D721Med (cell line): ENCODE data around the gene CYREN.

Experiments
- DNase-seq: peaks from one replicate; pipeline ENCODE4 v3.0.0; 2011; ENCODE audit warnings: low spot score; ENCODE audit not compliant: insufficient read length
- FAIRE-seq: peaks from 2 replicates; lab custom pipeline; 2011; peaks lifted over from hg19 to GRCh38; lab: Jason Lieb, UNC
- TF ChIP-seq, protein P1 (sequence below): IDR thresholded peaks from 2 replicates; pipeline ENCODE4 v1.5.1; 2012; ENCODE audit warnings: mild to moderate bottlenecking, control low read depth; ENCODE audit not compliant: insufficient read depth; ENCODE audit errors: missing control alignments

Gene CYREN

DNA sequence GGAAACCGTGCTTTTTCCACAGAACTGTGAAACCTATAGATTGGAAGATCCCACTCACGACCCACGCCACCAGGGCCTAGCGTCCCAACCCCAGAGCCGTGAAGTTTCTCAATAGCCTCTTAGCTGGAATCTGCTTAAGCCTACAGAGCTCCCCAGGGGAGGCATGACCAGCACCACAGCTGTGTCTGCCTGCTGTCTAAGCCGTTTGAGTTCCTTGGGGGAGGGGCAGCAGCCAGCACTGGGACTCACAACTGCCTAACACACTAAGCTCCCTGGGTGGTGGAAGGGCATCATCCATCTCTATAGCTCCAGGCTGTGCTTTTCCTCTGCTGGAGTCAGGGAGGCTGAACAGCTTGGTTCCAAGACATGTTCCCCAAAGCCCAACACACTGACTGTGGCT is 48.6 kb downstream of the CYREN start:
- FAIRE-seq = no peak
- TF ChIP-seq, protein P1, sequence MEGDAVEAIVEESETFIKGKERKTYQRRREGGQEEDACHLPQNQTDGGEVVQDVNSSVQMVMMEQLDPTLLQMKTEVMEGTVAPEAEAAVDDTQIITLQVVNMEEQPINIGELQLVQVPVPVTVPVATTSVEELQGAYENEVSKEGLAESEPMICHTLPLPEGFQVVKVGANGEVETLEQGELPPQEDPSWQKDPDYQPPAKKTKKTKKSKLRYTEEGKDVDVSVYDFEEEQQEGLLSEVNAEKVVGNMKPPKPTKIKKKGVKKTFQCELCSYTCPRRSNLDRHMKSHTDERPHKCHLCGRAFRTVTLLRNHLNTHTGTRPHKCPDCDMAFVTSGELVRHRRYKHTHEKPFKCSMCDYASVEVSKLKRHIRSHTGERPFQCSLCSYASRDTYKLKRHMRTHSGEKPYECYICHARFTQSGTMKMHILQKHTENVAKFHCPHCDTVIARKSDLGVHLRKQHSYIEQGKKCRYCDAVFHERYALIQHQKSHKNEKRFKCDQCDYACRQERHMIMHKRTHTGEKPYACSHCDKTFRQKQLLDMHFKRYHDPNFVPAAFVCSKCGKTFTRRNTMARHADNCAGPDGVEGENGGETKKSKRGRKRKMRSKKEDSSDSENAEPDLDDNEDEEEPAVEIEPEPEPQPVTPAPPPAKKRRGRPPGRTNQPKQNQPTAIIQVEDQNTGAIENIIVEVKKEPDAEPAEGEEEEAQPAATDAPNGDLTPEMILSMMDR = no peak
- DNase-seq = no peak

DNA sequence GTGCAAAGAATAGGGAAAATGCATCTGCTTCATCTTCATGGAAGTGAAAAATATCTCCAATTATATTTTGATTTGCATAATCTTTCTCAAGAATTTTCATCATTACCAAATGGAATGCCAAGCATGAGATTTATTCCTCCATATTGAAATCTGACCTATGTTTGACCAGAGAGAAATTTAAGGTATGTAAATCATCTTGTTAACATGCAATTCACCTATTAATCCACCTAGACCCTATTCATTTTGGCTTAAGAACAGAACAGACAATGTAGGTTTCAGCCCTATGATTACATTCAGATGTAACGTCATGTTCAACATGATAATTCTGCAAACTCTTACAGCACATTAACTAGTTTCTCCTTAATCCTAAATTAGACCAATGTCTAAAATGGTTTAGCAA is 53.4 kb downstream of the CYREN start:
- FAIRE-seq (no peak), DNase-seq (no peak)
- TF ChIP-seq, protein P1 = no peak
